MM.1S (cell line): ENCODE data around the gene CACNG8.

Source experiments
- DNase-seq: peaks from one replicate; pipeline ENCODE4 v3.0.0-alpha.2; 2015
- H2AFZ ChIP-seq: fragments of 300-600 bp; sonication (generic); 2 replicates; pipeline ENCODE4 v1.6.0; 2016; ENCODE audit warnings: antibody characterized with exemption, low read length
- H3F3A ChIP-seq: fragments of 300-600 bp; sonication (generic); 2 replicates; pipeline ENCODE4 v1.6.1; 2016; ENCODE audit warnings: mild to moderate bottlenecking, antibody characterized with exemption, low read length, moderate library complexity, mixed read lengths; ENCODE audit not compliant: insufficient read depth
- H3K27ac ChIP-seq: fragments of 300-600 bp; sonication (generic); 2 replicates; pipeline ENCODE4 v1.5.1; 2016; ENCODE audit warnings: mild to moderate bottlenecking, low read length
- H3K27me3 ChIP-seq: fragments of 300-600 bp; sonication (generic); replicated peaks from 2 replicates; pipeline ENCODE4 v1.6.0; 2016; ENCODE audit warnings: low read length; ENCODE audit not compliant: insufficient read depth
- H3K36me3 ChIP-seq: fragments of 300-600 bp; sonication (generic); replicated peaks from 2 replicates; pipeline ENCODE4 v1.6.1; 2016; ENCODE audit warnings: mild to moderate bottlenecking, low read length, mixed read lengths; ENCODE audit not compliant: insufficient read depth
- H3K4me1 ChIP-seq: fragments of 300-600 bp; sonication (generic); 2 replicates; pipeline ENCODE4 v1.6.1; 2016; ENCODE audit warnings: low read length, mixed read lengths
- H3K4me2 ChIP-seq: fragments of 300-600 bp; sonication (generic); 2 replicates; pipeline ENCODE4 v1.6.0; 2016; ENCODE audit warnings: low read depth, low read length
- H3K4me3 ChIP-seq: fragments of 300-600 bp; sonication (generic); 2 replicates; pipeline ENCODE4 v1.5.1; 2016; ENCODE audit warnings: low read length, mixed read lengths
- H3K79me2 ChIP-seq: fragments of 300-600 bp; sonication (generic); 2 replicates; pipeline ENCODE4 v1.6.1; 2016; ENCODE audit warnings: mixed run types, low read length, mixed read lengths
- H3K9ac ChIP-seq: fragments of 300-600 bp; sonication (generic); 2 replicates; pipeline ENCODE4 v1.6.1; 2016; ENCODE audit warnings: low read length, mixed read lengths
- H3K9me2 ChIP-seq: fragments of 300-600 bp; sonication (generic); replicated peaks from 2 replicates; pipeline ENCODE4 v1.6.1; 2016; ENCODE audit warnings: mild to moderate bottlenecking, low read length, mixed read lengths; ENCODE audit not compliant: insufficient read depth
- H3K9me3 ChIP-seq: fragments of 300-600 bp; sonication (generic); replicated peaks from 2 replicates; pipeline ENCODE4 v1.6.1; 2016; ENCODE audit warnings: mild to moderate bottlenecking, low read length, mixed read lengths; ENCODE audit not compliant: insufficient read depth
- H4K20me1 ChIP-seq: fragments of 300-600 bp; sonication (generic); 2 replicates; pipeline ENCODE4 v1.6.1; 2016; ENCODE audit warnings: mild to moderate bottlenecking, low read length, moderate library complexity, mixed read lengths; ENCODE audit not compliant: insufficient read depth
- EZH2 ChIP-seq: fragments of 300-600 bp; sonication (generic); optimal IDR thresholded peaks from 2 replicates; pipeline ENCODE3; 2017; ENCODE audit warnings: low read depth, mild to moderate bottlenecking, antibody characterized with exemption, low read length, mixed read lengths
- EZH2phosphoT487 ChIP-seq: fragments of 300-600 bp; sonication (generic); IDR thresholded peaks from 2 replicates; pipeline ENCODE4 v1.6.1; 2018; ENCODE audit warnings: antibody characterized with exemption, low read length
- TF ChIP-seq, protein P1 (sequence below): fragments of 300-600 bp; sonication (generic); IDR thresholded peaks from 2 replicates; pipeline ENCODE4 v1.5.1; 2016; ENCODE audit warnings: antibody characterized with exemption, low read length, mixed read lengths

The CACNG8 gene

DNA sequence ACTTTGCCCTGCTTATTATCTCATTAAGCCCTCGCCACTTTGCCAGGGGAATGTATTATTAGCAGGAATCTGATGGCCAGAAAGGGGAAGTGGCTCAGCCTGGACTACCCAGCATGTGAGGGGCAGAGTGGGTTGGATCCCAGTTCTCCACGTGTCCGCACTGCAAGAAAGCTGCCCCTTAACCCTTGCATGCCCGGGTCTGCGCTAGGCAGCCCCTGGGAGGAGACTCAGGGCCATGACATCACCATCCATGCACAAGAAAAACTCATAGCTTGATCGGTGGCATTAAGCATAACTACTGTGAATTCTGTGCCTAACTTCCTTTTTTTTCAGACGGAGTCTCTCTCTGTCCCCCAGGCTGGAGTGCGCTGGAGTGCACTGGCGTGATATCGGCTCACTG lies 8.9 kb downstream of the CACNG8 start:
- H3K36me3 ChIP-seq = no peaks in the 10 kb centered on the region
- no peak overlapping the region for H3K4me2 ChIP-seq
- H4K20me1 ChIP-seq = no peaks in the 10 kb centered on the region
- H3K9ac ChIP-seq = no peak overlapping the region
- no peak overlapping the region for H3K4me3 ChIP-seq
- no peak overlapping the region for H2AFZ ChIP-seq
- H3K27ac ChIP-seq = no peak overlapping the region
- H3K27me3 ChIP-seq = peaks cover 14% of the 10 kb centered on the region
- H3K79me2 ChIP-seq = no peaks in the 10 kb centered on the region
- TF ChIP-seq EZH2 (no peak), EZH2phosphoT487 (no peak)
- TF ChIP-seq, protein P1, sequence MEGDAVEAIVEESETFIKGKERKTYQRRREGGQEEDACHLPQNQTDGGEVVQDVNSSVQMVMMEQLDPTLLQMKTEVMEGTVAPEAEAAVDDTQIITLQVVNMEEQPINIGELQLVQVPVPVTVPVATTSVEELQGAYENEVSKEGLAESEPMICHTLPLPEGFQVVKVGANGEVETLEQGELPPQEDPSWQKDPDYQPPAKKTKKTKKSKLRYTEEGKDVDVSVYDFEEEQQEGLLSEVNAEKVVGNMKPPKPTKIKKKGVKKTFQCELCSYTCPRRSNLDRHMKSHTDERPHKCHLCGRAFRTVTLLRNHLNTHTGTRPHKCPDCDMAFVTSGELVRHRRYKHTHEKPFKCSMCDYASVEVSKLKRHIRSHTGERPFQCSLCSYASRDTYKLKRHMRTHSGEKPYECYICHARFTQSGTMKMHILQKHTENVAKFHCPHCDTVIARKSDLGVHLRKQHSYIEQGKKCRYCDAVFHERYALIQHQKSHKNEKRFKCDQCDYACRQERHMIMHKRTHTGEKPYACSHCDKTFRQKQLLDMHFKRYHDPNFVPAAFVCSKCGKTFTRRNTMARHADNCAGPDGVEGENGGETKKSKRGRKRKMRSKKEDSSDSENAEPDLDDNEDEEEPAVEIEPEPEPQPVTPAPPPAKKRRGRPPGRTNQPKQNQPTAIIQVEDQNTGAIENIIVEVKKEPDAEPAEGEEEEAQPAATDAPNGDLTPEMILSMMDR = no peak
- DNase-seq = no peak
- no peaks in the 10 kb centered on the region for H3K9me3 ChIP-seq
- no peaks in the 10 kb centered on the region for H3K9me2 ChIP-seq
- no peaks in the 10 kb centered on the region for H3K4me1 ChIP-seq
- no peaks in the 10 kb centered on the region for H3F3A ChIP-seq

DNA sequence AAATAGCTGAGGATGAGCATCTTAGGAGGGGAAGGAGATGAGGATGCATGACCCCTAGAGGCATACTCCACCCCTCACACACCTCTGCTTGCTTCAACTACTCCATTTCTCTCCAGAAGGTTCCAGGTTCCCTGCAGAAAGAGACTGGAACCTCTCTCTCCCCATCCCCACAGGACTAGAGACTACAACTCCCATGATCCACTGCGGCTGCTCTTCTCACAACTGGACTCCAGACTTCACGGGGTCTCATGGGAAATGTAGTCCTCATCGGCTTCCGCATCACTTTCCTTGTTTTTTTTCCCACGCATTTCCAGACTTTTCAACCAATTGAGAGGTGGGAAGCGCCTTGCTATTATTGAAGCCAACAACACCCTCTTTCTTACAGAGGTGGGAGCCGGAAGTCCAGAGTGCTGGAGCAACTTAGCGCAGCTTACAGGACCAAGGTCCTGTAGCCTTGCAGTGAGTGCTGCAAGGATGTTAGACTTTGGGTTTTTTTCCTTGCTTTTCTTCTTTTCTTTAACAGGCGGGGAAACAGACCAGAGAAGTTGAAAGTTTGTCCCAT lies 14.8 kb downstream of the CACNG8 start:
- DNase-seq = peak; percentile 42
- H4K20me1 ChIP-seq = no peaks in the 10 kb centered on the region
- no peak overlapping the region for H3K9ac ChIP-seq
- H3K4me2 ChIP-seq = no peak overlapping the region
- H2AFZ ChIP-seq = no peak overlapping the region
- no peaks in the 10 kb centered on the region for H3K79me2 ChIP-seq
- no peak overlapping the region for H3K4me3 ChIP-seq
- H3K4me1 ChIP-seq = no peaks in the 10 kb centered on the region
- H3K9me3 ChIP-seq = no peaks in the 10 kb centered on the region
- TF ChIP-seq EZH2 (no peak), EZH2phosphoT487 (no peak)
- TF ChIP-seq, protein P1 = no peak
- H3K36me3 ChIP-seq = no peaks in the 10 kb centered on the region
- H3K9me2 ChIP-seq = no peaks in the 10 kb centered on the region
- H3K27ac ChIP-seq = no peak overlapping the region
- H3F3A ChIP-seq = no peaks in the 10 kb centered on the region
- H3K27me3 ChIP-seq = no peaks in the 10 kb centered on the region; the same call in 1 of the 2 replicates

DNA sequence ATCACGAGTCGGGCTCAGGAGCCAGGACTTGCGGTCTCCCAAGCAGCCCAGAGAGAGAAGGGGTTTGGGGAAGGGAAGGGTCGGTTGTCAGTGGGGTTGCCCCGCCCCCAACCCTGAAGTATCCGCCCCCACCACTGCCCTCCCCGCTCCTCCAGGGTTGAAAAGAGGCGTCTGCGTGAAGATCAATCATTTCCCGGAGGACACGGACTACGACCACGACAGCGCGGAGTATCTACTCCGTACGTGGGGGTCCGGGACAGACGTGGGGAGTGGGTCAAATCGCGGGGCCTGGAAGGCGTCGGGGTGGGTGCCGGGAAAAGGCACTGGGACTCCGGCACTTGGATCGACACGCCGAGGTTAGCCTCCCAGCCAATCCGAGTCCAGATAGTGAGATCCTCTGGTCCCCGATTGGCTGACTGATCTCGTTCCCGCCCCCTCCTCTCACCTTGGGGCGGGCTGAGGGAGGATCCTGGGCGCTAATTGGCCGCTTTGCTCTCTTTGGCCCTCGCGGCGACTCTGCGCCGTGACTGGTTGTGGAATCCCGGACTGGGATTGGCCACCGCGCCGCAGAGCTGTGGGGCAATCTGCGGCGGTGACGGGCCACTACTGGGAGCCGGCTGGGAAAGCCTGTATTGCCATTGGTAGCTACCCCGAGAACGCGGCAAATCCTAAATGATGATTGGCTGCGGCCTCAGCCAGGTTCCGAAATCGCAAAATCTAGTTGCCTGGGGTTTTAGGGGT lies 15.4 kb downstream of the CACNG8 start:
- no peak overlapping the region for H3K4me3 ChIP-seq
- no peak overlapping the region for H3K27ac ChIP-seq

More for the DNA sequence above, 15.4 kb downstream of the CACNG8 start:
- DNase-seq = no peak
- Histone ChIP-seq H2AFZ (no peak overlapping the region), H3K27me3 (no peaks in the 10 kb centered on the region; the same call in 1 of the 2 replicates), H3K4me1 (no peaks in the 10 kb centered on the region), H3K4me2 (no peak overlapping the region), H4K20me1 (no peaks in the 10 kb centered on the region), H3K36me3 (no peaks in the 10 kb centered on the region), H3K9ac (no peak overlapping the region), H3K9me3 (no peaks in the 10 kb centered on the region), H3K79me2 (no peaks in the 10 kb centered on the region), H3K9me2 (no peaks in the 10 kb centered on the region), H3F3A (no peaks in the 10 kb centered on the region)
- no peak for TF ChIP-seq EZH2phosphoT487
- TF ChIP-seq, protein P1 = no peak
- no peak for TF ChIP-seq EZH2
